Left ventricle myocardium inferior (tissue), 1 donor: Measurements from ENCODE around the gene ADGRE1. TPM values are rescaled to one million over a fixed set of nuclear protein-coding genes. Genes with fewer than 3 reads are reported as not detected.

Experiments used
- DNase-seq: peaks from one replicate; pipeline ENCODE4 v3.0.0-alpha.2; 2020
- H3K27ac ChIP-seq: fragments of 200-600 bp; replicated peaks from 2 replicates; pipeline ENCODE4 v1.8.0; 2021
- H3K27me3 ChIP-seq: fragments of 200-600 bp; 2 replicates; pipeline ENCODE4 v1.8.0; 2021; ENCODE audit warnings: low read depth
- H3K36me3 ChIP-seq: fragments of 200-600 bp; 2 replicates; pipeline ENCODE4 v1.8.0; 2021
- H3K4me1 ChIP-seq: fragments of 200-600 bp; 2 replicates; pipeline ENCODE4 v1.8.0; 2021
- H3K4me3 ChIP-seq: fragments of 200-600 bp; 2 replicates; pipeline ENCODE4 v1.8.0; 2021; ENCODE audit warnings: mild to moderate bottlenecking, moderate library complexity
- H3K9me3 ChIP-seq: fragments of 200-600 bp; replicated peaks from 2 replicates; pipeline ENCODE4 v1.8.0; 2021
- CTCF ChIP-seq: fragments of 200-600 bp; IDR thresholded peaks from 2 replicates; pipeline ENCODE4 v1.8.0; 2021; ENCODE audit warnings: antibody characterized with exemption, mild to moderate bottlenecking, borderline replicate concordance
- intact Hi-C: fragments of 100-400 bp; cut with micrococcal nuclease; formaldehyde crosslinking; loops from one replicate; pipeline ENCODE4 v1.11.0; 2022
- long read RNA-seq: library from polyadenylated mRNA; unstranded; transcript quantifications from one replicate; pipeline ENCODE4 v2.0.0, GENCODE V29; 2021
- total RNA-seq: library from RNA; stranded (reverse); fragmentation: NEBNext Ultra II Directional; extraction: Animal tissue kit (Norgen Biotek cat#: 25700); gene quantifications from one replicate; pipeline ENCODE4 v1.2.1, GENCODE V29; 2021
- donor health status: DM: no; HTN: yes; CAD: no; lungs with severe emphysema.

Gene ADGRE1
- not detected for total RNA-seq
- long read RNA-seq: 0 reads

- no peak for TF ChIP-seq CTCF
- DNase-seq: no peak
- Histone ChIP-seq H3K27me3 (peaks cover 26% of the 10 kb centered on the region), H3K4me3 (no peak within 1 kb of the TSS), H3K36me3 (no peaks in the 10 kb centered on the region), H3K27ac (no peak within 1 kb of the TSS), H3K4me1 (no peaks in the 10 kb centered on the region), H3K9me3 (peaks cover 18% of the 10 kb centered on the region)
- intact Hi-C loops: no loop called here
These were observed at the start of gene ADGRE1 for GRCh38 chr19:6887316-6887715. Gene ADGRE1 (plus strand): TSS chr19:6887579. CDS start chr19:6887609, 30 bp downstream.

- Histone ChIP-seq H3K27ac (no peak overlapping the region), H3K27me3 (peaks cover 25% of the 10 kb centered on the region), H3K4me3 (no peak overlapping the region), H3K9me3 (peaks cover 5% of the 10 kb centered on the region), H3K36me3 (no peaks in the 10 kb centered on the region), H3K4me1 (no peaks in the 10 kb centered on the region)
- no peak for TF ChIP-seq CTCF
- no peak for DNase-seq
- intact Hi-C loops: no loop called here
These were observed 49.2 kb upstream of the ADGRE1 start for GRCh38 chr19:6838062-6838655.

- TF ChIP-seq CTCF: no peak
- intact Hi-C loops: no loop called here
- Histone ChIP-seq H3K4me3 (no peak overlapping the region), H3K4me1 (no peaks in the 10 kb centered on the region), H3K27ac (no peak overlapping the region), H3K36me3 (no peaks in the 10 kb centered on the region), H3K27me3 (peaks cover 5% of the 10 kb centered on the region), H3K9me3 (no peaks in the 10 kb centered on the region)
- DNase-seq: no peak
These were observed 44.3 kb upstream of the ADGRE1 start for GRCh38 chr19:6842871-6843607.

- no peaks in the 10 kb centered on the region for H3K4me1 ChIP-seq
- TF ChIP-seq CTCF: no peak
- H3K4me3 ChIP-seq: no peak overlapping the region
- peaks cover 8% of the 10 kb centered on the region for H3K9me3 ChIP-seq
- intact Hi-C loops: no loop called here
- no peaks in the 10 kb centered on the region for H3K36me3 ChIP-seq
- H3K27me3 ChIP-seq: peaks cover 12% of the 10 kb centered on the region
- DNase-seq: no peak
- no peak overlapping the region for H3K27ac ChIP-seq
These were observed 39.6 kb upstream of the ADGRE1 start for GRCh38 chr19:6847828-6848200.

GRCh38 chr19:6848986-6849385 is 38.4 kb upstream of the ADGRE1 start:
- Histone ChIP-seq H3K36me3 (no peaks in the 10 kb centered on the region), H3K4me1 (no peaks in the 10 kb centered on the region), H3K9me3 (peaks cover 8% of the 10 kb centered on the region), H3K4me3 (no peak overlapping the region), H3K27me3 (peaks cover 24% of the 10 kb centered on the region), H3K27ac (no peak overlapping the region)
- TF ChIP-seq CTCF: no peak
- intact Hi-C loops: no loop called here
- no peak for DNase-seq
